K562 (cell line): ENCODE results near the gene TNFRSF6B. TPM values are rescaled to one million over a fixed set of nuclear protein-coding genes. Genes with fewer than 3 reads are reported as not detected.

ENCODE experiments used
- BRCA1 ChIP-seq, 2 experiments: fragments of 450-650 bp in 1 of 2; sonication (generic) in 1 of 2; formaldehyde crosslinking in 1 of 2; IDR thresholded peaks; 2 replicates each; pipeline versions ENCODE4 v1.5.0 to v1.6.1; 2017 to 2020; ENCODE audit warnings: mild to moderate bottlenecking in 1 of 2, missing genetic modification reagents in 1 of 2
- CHD4 ChIP-seq: fragments of 200-600 bp; sonication (generic); IDR thresholded peaks from 3 replicates; pipeline ENCODE4 v1.6.1; 2012; ENCODE audit warnings: low read depth, mild to moderate bottlenecking, mixed read lengths, low read length, inconsistent platforms; ENCODE audit not compliant: insufficient read depth, insufficient replicate concordance, poor library complexity, severe bottlenecking
- DIDO1 ChIP-seq: fragments of 450-650 bp; IDR thresholded peaks from 2 replicates; pipeline ENCODE4 v1.6.1; 2016; ENCODE audit warnings: low read depth, missing biosample characterization, missing genetic modification characterization
- E2F6 ChIP-seq, 2 experiments: IDR thresholded peaks; 2 replicates each; pipeline ENCODE4 v1.6.1; 2011; ENCODE audit warnings: borderline replicate concordance in 1 of 2, control low read depth in 1 of 2, low read depth in 1 of 2, low read length in 1 of 2, mild to moderate bottlenecking in 1 of 2, mixed read lengths in 1 of 2, moderate library complexity in 1 of 2; ENCODE audit not compliant: insufficient read depth in 1 of 2, insufficient read length in 1 of 2, poor library complexity in 1 of 2, severe bottlenecking in 1 of 2; ENCODE audit errors: extremely low read depth in 1 of 2
- ERF ChIP-seq: fragments of 450-650 bp; formaldehyde crosslinking; IDR thresholded peaks from 2 replicates; pipeline ENCODE4 v1.4.0; 2020; ENCODE audit warnings: mild to moderate bottlenecking, mixed read lengths
- HMGXB4 ChIP-seq: sonication (generic); formaldehyde crosslinking; IDR thresholded peaks from 2 replicates; pipeline ENCODE4 v1.8.1; 2023; ENCODE audit warnings: mild to moderate bottlenecking, missing genetic modification reagents
- JUNB ChIP-seq: fragments of 450-650 bp; formaldehyde crosslinking; conservative IDR thresholded peaks from 2 replicates; pipeline ENCODE4 v1.4.0; 2020; ENCODE audit warnings: mild to moderate bottlenecking
- KAT7 ChIP-seq: sonication (generic); formaldehyde crosslinking; IDR thresholded peaks from 2 replicates; pipeline ENCODE4 v1.8.0; 2022; ENCODE audit warnings: missing genetic modification reagents, mild to moderate bottlenecking, borderline replicate concordance
- KDM5B ChIP-seq: fragments of 200-600 bp; sonication (generic); IDR thresholded peaks from 2 replicates; pipeline ENCODE4 v1.6.1; 2012; ENCODE audit warnings: low read depth, mild to moderate bottlenecking, moderate library complexity, low read length, control low read depth, inconsistent platforms; ENCODE audit not compliant: insufficient replicate concordance
- MTA3 ChIP-seq: fragments of 450-650 bp; formaldehyde crosslinking; IDR thresholded peaks from 2 replicates; pipeline ENCODE4 v1.6.1; 2017; ENCODE audit warnings: mild to moderate bottlenecking, borderline replicate concordance
- MYC ChIP-seq, 2 experiments: fragments of 250-450 bp in 1 of 2; sonication (Bioruptor Pico) in 1 of 2; IDR thresholded peaks; 2 replicates each; pipeline versions ENCODE4 v1.5.1 to v1.6.1; 2012 to 2021; ENCODE audit warnings: low read depth in 2 of 2, borderline replicate concordance in 1 of 2, improper control_type of control experiment in 1 of 2, low read length in 1 of 2, mild to moderate bottlenecking in 1 of 2, moderate library complexity in 1 of 2
- RBM22 ChIP-seq: fragments of 200-400 bp; formaldehyde crosslinking; IDR thresholded peaks from 2 replicates; pipeline ENCODE4 v1.6.1; 2018; ENCODE audit warnings: low read length, low read depth; ENCODE audit not compliant: poor library complexity, severe bottlenecking
- TEAD1 ChIP-seq, 2 experiments: fragments of 450-650 bp in 1 of 2; sonication (generic) in 1 of 2; formaldehyde crosslinking; IDR thresholded peaks; 2 replicates each; pipeline versions ENCODE4 v1.4.0 to v1.8.0; 2020 to 2022; ENCODE audit warnings: mild to moderate bottlenecking in 2 of 2, missing genetic modification reagents in 1 of 2
- ZNF395 ChIP-seq: fragments of 200-800 bp; sonication (Bioruptor generic); IDR thresholded peaks from 2 replicates; pipeline ENCODE4 v1.6.1; 2017; ENCODE audit warnings: missing genetic modification characterization, missing compliant biosample characterization
- ZNF592 ChIP-seq: fragments of 450-650 bp; IDR thresholded peaks from 2 replicates; pipeline ENCODE4 v1.6.1; 2017; ENCODE audit warnings: antibody characterized with exemption, mild to moderate bottlenecking
- ZSCAN32 ChIP-seq: fragments of 450-650 bp; formaldehyde crosslinking; IDR thresholded peaks from 2 replicates; pipeline ENCODE4 v1.4.0; 2020; ENCODE audit warnings: mild to moderate bottlenecking, moderate library complexity
- polyA plus RNA-seq, 8 experiments: library from polyadenylated mRNA; depleted of rRNA in 4 of 8; stranded (reverse) in 5 of 8; unstranded in 3 of 8; fragments of >200 nt; fragmentation: Nextera tagmentation in 2 of 8; fragmentation: Illumina TruSeq in 1 of 8; extraction: Ambion mirVana in 2 of 8; extraction: Trizol in 1 of 8; gene quantifications; 2 replicates each; pipeline versions ENCODE4 v1.2.1 to v1.2.3, GENCODE V29; 2011 to 2014; ENCODE audit warnings: inconsistent platforms in 1 of 8, missing spikeins in 1 of 8
- total RNA-seq, 7 experiments: library from RNA; depleted of rRNA in 6 of 7; stranded (reverse); fragments of >200 nt in 6 of 7; fragmentation: Illumina TruSeq in 2 of 7; extraction: Trizol in 2 of 7; gene quantifications; 2 replicates each; pipeline versions ENCODE4 v1.2.1 to v1.2.3, GENCODE V29; 2011 to 2021; ENCODE audit warnings: low replicate concordance in 1 of 7

The TNFRSF6B gene
- total and polyA plus RNA-seq, 9 of the 15 experiments (the other 6 are each of a cell fraction or from before 2014, with no cell fraction given): 0.10 to 3.5 (median 0.32) TPM; not detected in 6

GRCh38 chr20:63657260-63657936 lies 39.1 kb upstream of the TNFRSF6B start (continued):
- TF ChIP-seq MTA3 (no peak), MYC (IDR thresholded peaks at IDR 0.05; ENCODE audit: low read depth, low read length) (peak; percentile 35; the same call in 1 of the 2 replicates), MYC (CRISPR knock-in tag; IDR thresholded peaks at IDR 0.05; ENCODE audit: borderline replicate concordance, low read depth) (no peak), JUNB (CRISPR knock-in tag) (no peak), DIDO1 (tag) (no peak), KAT7 (CRISPR knock-in tag) (0 out of 2 replicates have a peak, but pooled peaks have one; percentile 70), ZNF592 (peak; percentile 62; the same call in 1 of the 2 replicates), RBM22 (no peak), CHD4 (no peak), HMGXB4 (CRISPR knock-in tag) (no peak), E2F6 (IDR thresholded peaks at IDR 0.05; ENCODE audit: borderline replicate concordance in 1 of 2, extremely low read depth in 1 of 2, insufficient read depth in 1 of 2, insufficient read length in 1 of 2, low read depth in 1 of 2, low read length in 1 of 2, poor library complexity in 1 of 2, severe bottlenecking in 1 of 2) (peak; percentile 77 to 84), ZNF395 (CRISPR knock-in tag) (peak; percentile 67), TEAD1 (CRISPR knock-in tag; IDR thresholded peaks at IDR 0.05) (no peak; a peak in 1 of 4 replicates), KDM5B (peak; percentile 20), ZSCAN32 (CRISPR knock-in tag) (no peak), ERF (no peak), BRCA1 (IDR thresholded peaks at IDR 0.05) (no peak), BRCA1 (CRISPR knock-in tag; IDR thresholded peaks at IDR 0.05) (0 out of 2 replicates have a peak, but pooled peaks have one; percentile 28)
